Measurements from ENCODE around the gene BABAM2. TPM values are rescaled to one million over a fixed set of nuclear protein-coding genes. Genes with fewer than 3 reads are reported as not detected.

BABAM2 gene
- total and polyA plus RNA-seq, 9 of the 15 experiments (the other 6 are each of a cell fraction or from before 2014, with no cell fraction given): 10.9 to 37.4 (median 25.6) TPM

GRCh38 chr2:28273751-28274150, 383.2 kb downstream of the BABAM2 start:
- FAIRE-seq: no peak
- Histone ChIP-seq H3K4me3 (no peak overlapping the region), H2AFZ (ENCODE audit: low read depth, low read length) (no peak overlapping the region), H3K9me3 (replicated peaks; ENCODE audit: control insufficient read depth, insufficient read depth, low read depth, low read length) (no peaks in the 10 kb centered on the region), H3K27me3 (ENCODE audit: control insufficient read depth in 2 of 2, insufficient read depth in 2 of 2, low read length in 2 of 2) (peaks cover 0 to 3% of the 10 kb centered on the region in 2 experiments; a peak in 1 of 5 replicates), H4K20me1 (replicated peaks; ENCODE audit: control insufficient read depth, insufficient read depth, low read length) (0 out of 2 replicates have a peak, but pooled peaks cover 3% of the 10 kb centered on the region), H3K9me1 (ENCODE audit: control insufficient read depth, insufficient read depth, low read length) (no peaks in the 10 kb centered on the region), H3K4me1 (replicated peaks in 1 of 2; ENCODE audit: control insufficient read depth in 2 of 2, insufficient read depth in 2 of 2, low read length in 2 of 2) (peaks cover 0 to 25% of the 10 kb centered on the region in 2 experiments; a peak in 4 of 5 replicates), H3K4me2 (ENCODE audit: insufficient read depth, low read length) (no peak overlapping the region), H3K79me2 (ENCODE audit: control insufficient read depth, insufficient read depth, low read length) (no peaks in the 10 kb centered on the region), H3K27ac (ENCODE audit: extremely low read depth, low read depth, low read length) (no peak overlapping the region), H3K9ac (ENCODE audit: insufficient read depth in 1 of 2, low read depth in 2 of 2, low read length in 2 of 2) (no peak overlapping the region), H3K36me3 (ENCODE audit: control insufficient read depth, insufficient read depth, low read length) (no peaks in the 10 kb centered on the region)
- ChIA-PET CTCF (ENCODE audit: low intra/inter-chr PET ratio) (no interaction called here), POLR2A (no interaction called here)
- no TSS peak for BruUV-seq (replicated peaks)
- DNase-seq (ENCODE audit: extremely low read depth in 1 of 4, low spot score in 3 of 4): no peak
- intact Hi-C loops (cut with micrococcal nuclease): no loop called here
- no peak for ATAC-seq
- TF ChIP-seq HMBOX1 (IDR thresholded peaks at IDR 0.05) (0 out of 2 replicates have a peak, but pooled peaks have one; percentile 6), MEIS2 (IDR thresholded peaks at IDR 0.05; ENCODE audit: partially characterized antibody) (peak; percentile 35), PHF21A (IDR thresholded peaks at IDR 0.05; ENCODE audit: borderline replicate concordance, low read depth) (no peak), PKNOX1 (IDR thresholded peaks at IDR 0.05) (0 out of 2 replicates have a peak, but pooled peaks have one; percentile 11), ATF2 (CRISPR knock-in tag; IDR thresholded peaks at IDR 0.05) (no peak)
- WGBS (ENCODE audit: insufficient coverage, low coverage, missing lambda C conversion rate): 78% methylated on average over 6 of the region's 6 CpGs
- in situ Hi-C loops (cut with MboI): no loop called here
